ENCODE measurements around the gene FAM171A1.

FAM171A1 gene

DNA sequence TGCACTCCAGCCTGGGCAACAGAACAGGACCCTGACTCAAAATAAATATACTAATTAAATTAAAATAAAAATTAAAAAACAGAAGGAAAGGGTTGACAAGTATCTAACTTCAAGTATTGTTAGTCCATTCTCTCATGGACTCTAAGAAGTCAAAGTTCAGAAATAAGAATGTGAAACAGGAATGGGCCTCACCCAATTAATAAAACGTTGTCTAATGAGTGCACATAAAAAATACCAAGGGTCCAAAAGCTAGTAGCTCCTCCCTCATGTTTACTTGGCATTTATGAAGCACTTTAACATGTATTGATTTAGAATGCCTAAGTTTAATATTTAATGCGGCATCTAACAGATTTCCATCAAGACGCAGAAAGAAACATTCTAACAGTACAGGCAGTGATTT lies 18.9 kb downstream of the FAM171A1 start:
- Histone ChIP-seq H3K27ac (no peak overlapping the region), H3K36me3 (peaks cover 0 to 14% (median 0%) of the 10 kb centered on the region in 11 experiments; a peak in 3 of 22 replicates), H3K4me1 (peaks cover 0 to 20% (median 7%) of the 10 kb centered on the region in 10 experiments; a peak in 9 of 20 replicates), H3K9ac (no peak overlapping the region), H4K20me1 (peaks cover 0 to 52% (median 0%) of the 10 kb centered on the region in 11 experiments; a peak in 9 of 22 replicates), H3K4me2 (no peak overlapping the region), H3K9me3 (replicated peaks in 1 of 11) (peaks cover 0 to 3% (median 0%) of the 10 kb centered on the region in 11 experiments; a peak in 1 of 22 replicates), H3K4me3 (no peak overlapping the region), H3K27me3 (no peaks in the 10 kb centered on the region)
- TF ChIP-seq Cebpa-rat (IDR thresholded peaks at IDR 0.05): no peak

DNA sequence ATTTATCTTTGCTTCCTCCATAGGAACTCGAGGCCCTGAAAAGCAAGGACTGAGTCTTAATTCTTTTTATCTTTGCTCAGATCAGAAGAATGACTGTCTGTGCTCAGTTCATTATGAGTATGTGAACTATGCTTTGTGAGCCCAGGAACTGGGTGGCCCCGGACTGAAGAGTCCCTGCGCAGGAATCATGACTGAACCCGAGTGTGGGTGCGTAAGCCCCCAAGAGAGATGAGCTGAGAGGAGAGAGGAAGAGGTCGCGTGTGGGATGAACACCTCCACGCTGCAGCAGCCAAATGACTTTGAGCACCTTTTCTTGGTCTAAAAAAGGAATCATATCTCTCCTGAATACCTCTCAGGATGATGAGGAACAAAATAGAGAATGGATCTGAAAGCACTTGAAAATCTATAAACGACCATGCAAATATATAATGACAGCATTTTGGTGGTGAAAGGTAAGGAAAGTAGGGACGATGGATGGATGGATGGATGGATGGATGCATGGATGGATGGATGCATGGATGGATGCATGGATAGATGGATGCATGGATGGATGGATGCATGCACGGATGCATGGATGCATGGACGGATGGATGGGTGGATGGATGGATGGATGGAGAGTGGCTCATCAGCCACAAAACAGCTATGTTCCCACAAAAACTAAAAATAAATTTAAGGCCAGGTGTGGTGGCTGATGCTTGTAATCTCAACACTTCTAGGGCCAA lies 19.8 kb downstream of the FAM171A1 start:
- H3K4me3 ChIP-seq: no peak overlapping the region
- peaks cover 0 to 3% (median 0%) of the 10 kb centered on the region in 11 experiments; a peak in 1 of 22 replicates for H3K9me3 ChIP-seq (replicated peaks in 1 of 11)
- peaks cover 0 to 44% (median 0%) of the 10 kb centered on the region in 11 experiments; a peak in 8 of 22 replicates for H4K20me1 ChIP-seq
- peaks cover 0 to 26% (median 14%) of the 10 kb centered on the region in 10 experiments; a peak in 14 of 20 replicates for H3K4me1 ChIP-seq
- no peak overlapping the region for H3K9ac ChIP-seq
- peaks cover 0 to 12% (median 0%) of the 10 kb centered on the region in 11 experiments; a peak in 3 of 22 replicates for H3K36me3 ChIP-seq
- H3K27me3 ChIP-seq: no peaks in the 10 kb centered on the region; a peak in 1 of 22 replicates
- H3K27ac ChIP-seq: no peak overlapping the region
- H3K4me2 ChIP-seq: no peak overlapping the region
- no peak for TF ChIP-seq Cebpa-rat (IDR thresholded peaks at IDR 0.05)

DNA sequence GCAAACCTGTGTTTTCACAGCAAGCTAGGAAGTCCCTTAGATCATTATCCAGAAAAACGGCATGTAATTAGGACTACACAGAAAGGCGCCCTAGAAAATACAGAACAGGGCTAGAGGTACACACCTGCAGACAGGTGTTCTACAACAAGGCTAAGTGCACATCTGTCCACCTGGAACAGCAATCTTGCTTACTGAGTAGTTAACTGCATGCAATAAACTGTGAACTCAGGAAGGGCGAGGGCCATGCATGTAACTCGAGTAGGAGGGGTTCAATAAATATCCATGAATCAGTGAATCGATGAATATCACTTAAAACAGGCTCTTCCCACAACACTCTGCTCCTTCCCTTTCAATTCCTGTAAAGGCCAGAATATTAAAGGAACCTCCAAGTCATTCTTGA lies 22.0 kb downstream of the FAM171A1 start:
- Histone ChIP-seq H3K9me3 (replicated peaks in 1 of 11) (no peaks in the 10 kb centered on the region), H3K4me1 (peaks cover 15 to 48% (median 35%) of the 10 kb centered on the region in 10 experiments), H3K27ac (no peak overlapping the region), H3K9ac (no peak overlapping the region), H3K36me3 (peaks cover 0 to 11% (median 0%) of the 10 kb centered on the region in 11 experiments; a peak in 2 of 22 replicates), H3K4me2 (0 out of 22 replicates have a peak overlapping the region, but pooled peaks of 1 of the 11 experiments have one; percentile 1), H3K4me3 (no peak overlapping the region), H3K27me3 (no peaks in the 10 kb centered on the region; a peak in 1 of 22 replicates), H4K20me1 (peaks cover 0 to 33% (median 0%) of the 10 kb centered on the region in 11 experiments; a peak in 8 of 22 replicates)
- no peak for TF ChIP-seq Cebpa-rat (IDR thresholded peaks at IDR 0.05)

DNA sequence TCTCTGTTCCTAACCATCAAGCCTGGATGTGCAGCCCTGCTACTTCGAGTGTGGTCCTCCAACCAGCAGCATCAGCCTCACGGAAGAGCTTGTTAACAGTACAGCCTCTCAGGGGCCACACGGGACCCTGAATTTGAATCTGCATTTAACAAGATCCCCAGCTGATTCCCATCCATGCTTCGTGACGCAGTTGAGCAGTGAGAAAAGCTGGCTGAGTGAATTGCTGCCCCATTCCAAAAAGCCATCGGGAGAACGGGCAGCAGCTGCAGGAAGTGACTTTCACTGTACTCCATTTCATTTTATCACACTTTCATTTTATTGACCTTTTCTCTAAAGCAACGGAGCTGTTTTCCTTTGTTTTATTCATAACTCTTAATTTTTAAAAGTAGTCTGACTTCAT lies 22.5 kb downstream of the FAM171A1 start:
- Histone ChIP-seq H3K36me3 (peaks cover 0 to 6% (median 0%) of the 10 kb centered on the region in 11 experiments; a peak in 1 of 22 replicates), H4K20me1 (peaks cover 0 to 28% (median 0%) of the 10 kb centered on the region in 11 experiments; a peak in 7 of 22 replicates), H3K27me3 (no peaks in the 10 kb centered on the region; a peak in 1 of 22 replicates), H3K4me1 (peaks cover 20 to 53% (median 40%) of the 10 kb centered on the region in 10 experiments), H3K27ac (no peak overlapping the region; a peak in 1 of 22 replicates), H3K9me3 (replicated peaks in 1 of 11) (no peaks in the 10 kb centered on the region), H3K9ac (no peak overlapping the region), H3K4me3 (no peak overlapping the region), H3K4me2 (no peak overlapping the region)
- no peak for TF ChIP-seq Cebpa-rat (IDR thresholded peaks at IDR 0.05)

DNA sequence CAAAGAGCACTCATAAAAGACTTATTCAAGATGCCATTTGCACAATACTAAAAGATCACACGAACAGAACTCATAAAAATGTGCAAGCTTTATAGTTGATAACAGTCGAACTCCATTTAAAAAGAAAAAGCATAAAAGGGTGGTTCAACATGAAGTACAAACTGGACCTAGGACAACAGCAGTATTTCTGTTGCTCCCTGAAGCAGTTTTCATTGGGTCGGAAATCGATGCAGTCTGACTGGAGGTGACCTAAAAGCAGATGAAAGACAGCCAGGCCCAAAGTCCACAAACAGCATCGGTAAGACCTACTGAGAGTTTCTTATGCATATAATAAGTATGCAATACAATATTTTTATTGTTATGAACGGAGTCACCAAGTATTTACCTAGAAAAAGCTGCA lies 23.9 kb downstream of the FAM171A1 start:
- no peak for TF ChIP-seq Cebpa-rat (IDR thresholded peaks at IDR 0.05)
- peaks cover 27 to 58% (median 46%) of the 10 kb centered on the region in 10 experiments for H3K4me1 ChIP-seq

DNA sequence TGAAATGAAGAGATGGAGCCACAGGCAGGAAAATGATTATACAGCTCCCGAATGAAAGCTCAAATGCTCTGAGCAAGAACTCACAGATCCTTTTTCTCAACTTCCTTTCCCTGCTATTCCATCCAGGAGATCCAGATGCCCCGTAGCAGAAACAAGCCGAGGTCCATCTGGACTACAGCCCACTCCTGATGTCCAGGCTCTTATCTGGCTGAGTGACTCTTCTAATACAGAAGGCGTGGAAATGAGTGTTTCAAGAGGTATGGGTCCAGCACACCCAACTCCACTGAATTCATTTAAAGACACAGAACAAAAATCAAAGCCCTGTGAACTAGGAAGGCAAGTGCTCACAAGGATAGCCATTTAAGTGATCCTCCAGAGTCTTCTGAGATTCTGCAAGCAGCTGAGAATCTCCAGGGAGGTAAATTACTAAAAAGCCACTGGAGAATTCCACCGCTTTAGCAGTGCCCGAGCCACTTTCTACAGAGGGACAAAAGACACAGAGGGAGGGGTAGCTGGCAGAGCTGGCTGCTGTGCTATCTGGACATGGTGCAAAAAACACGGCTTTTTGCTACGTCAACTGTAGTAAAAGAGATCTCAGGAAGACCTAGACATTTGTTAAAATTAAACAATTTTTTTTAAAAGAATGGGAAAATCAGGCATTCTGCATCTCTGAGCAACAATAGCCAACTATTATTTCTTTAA lies 24.5 kb downstream of the FAM171A1 start:
- peak overlapping the region in 9 of 11 experiments; percentile 52 to 85 (median 81); a peak in 14 of 22 replicates for H3K27ac ChIP-seq
- TF ChIP-seq Cebpa-rat (IDR thresholded peaks at IDR 0.05): no peak

More for the DNA sequence above, 23.9 kb downstream of the FAM171A1 start:
- Histone ChIP-seq H3K4me2 (no peak overlapping the region), H3K36me3 (peaks cover 0 to 12% (median 0%) of the 10 kb centered on the region in 11 experiments; a peak in 1 of 22 replicates), H3K27ac (0 out of 22 replicates have a peak overlapping the region, but pooled peaks of 1 of the 11 experiments have one; percentile 73), H3K9me3 (replicated peaks in 1 of 11) (no peaks in the 10 kb centered on the region), H3K9ac (no peak overlapping the region), H4K20me1 (peaks cover 0 to 21% (median 0%) of the 10 kb centered on the region in 11 experiments; a peak in 5 of 22 replicates), H3K27me3 (no peaks in the 10 kb centered on the region; a peak in 1 of 22 replicates), H3K4me3 (no peak overlapping the region)

DNA sequence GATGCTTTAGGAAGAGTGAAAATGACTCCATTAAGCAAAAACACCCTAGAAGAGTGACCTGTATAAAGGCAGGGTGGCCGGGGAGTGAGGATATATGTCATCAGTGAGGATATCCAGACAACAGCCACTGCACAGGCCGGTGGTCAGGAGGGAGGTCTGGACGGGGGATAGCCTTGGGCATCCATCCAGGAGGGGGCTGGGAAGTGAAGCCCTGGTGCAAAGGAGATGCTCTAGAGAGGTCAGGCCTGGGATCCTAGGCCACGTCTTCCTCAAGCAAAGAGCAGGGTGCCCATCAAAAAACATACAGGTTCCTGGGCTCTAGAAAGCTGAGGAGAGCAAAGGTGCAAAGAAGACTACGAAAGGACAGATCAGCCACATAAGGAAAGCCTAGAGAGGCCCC lies 25.6 kb downstream of the FAM171A1 start:
- Histone ChIP-seq H3K4me1 (peaks cover 27 to 62% (median 46%) of the 10 kb centered on the region in 10 experiments), H3K9ac (peak overlapping the region in 8 of 11 experiments; percentile 26 to 63 (median 56); a peak in 12 of 22 replicates), H3K9me3 (replicated peaks in 1 of 11) (no peaks in the 10 kb centered on the region), H3K27ac (peak overlapping the region in 9 of 11 experiments; percentile 52 to 85 (median 81); a peak in 18 of 22 replicates), H3K27me3 (no peaks in the 10 kb centered on the region; a peak in 1 of 22 replicates), H4K20me1 (peaks cover 0 to 12% (median 0%) of the 10 kb centered on the region in 11 experiments; a peak in 4 of 22 replicates), H3K36me3 (peaks cover 0 to 12% (median 0%) of the 10 kb centered on the region in 11 experiments; a peak in 1 of 22 replicates), H3K4me3 (no peak overlapping the region), H3K4me2 (peak overlapping the region; percentile 51 to 81 (median 74))
- TF ChIP-seq Cebpa-rat (IDR thresholded peaks at IDR 0.05): no peak

More for the DNA sequence above, 24.5 kb downstream of the FAM171A1 start:
- H3K27me3 ChIP-seq: no peaks in the 10 kb centered on the region; a peak in 1 of 22 replicates
- H3K4me3 ChIP-seq: no peak overlapping the region
- H3K9ac ChIP-seq: 0 out of 22 replicates have a peak overlapping the region, but pooled peaks of 1 of the 11 experiments have one; percentile 17
- H4K20me1 ChIP-seq: peaks cover 0 to 21% (median 0%) of the 10 kb centered on the region in 11 experiments; a peak in 5 of 22 replicates
- peak overlapping the region in 7 of 11 experiments; percentile 8 to 81 (median 75); a peak in 9 of 22 replicates for H3K4me2 ChIP-seq
- H3K36me3 ChIP-seq: peaks cover 0 to 12% (median 0%) of the 10 kb centered on the region in 11 experiments; a peak in 1 of 22 replicates
- H3K4me1 ChIP-seq: peaks cover 27 to 60% (median 46%) of the 10 kb centered on the region in 10 experiments
- H3K9me3 ChIP-seq (replicated peaks in 1 of 11): no peaks in the 10 kb centered on the region

DNA sequence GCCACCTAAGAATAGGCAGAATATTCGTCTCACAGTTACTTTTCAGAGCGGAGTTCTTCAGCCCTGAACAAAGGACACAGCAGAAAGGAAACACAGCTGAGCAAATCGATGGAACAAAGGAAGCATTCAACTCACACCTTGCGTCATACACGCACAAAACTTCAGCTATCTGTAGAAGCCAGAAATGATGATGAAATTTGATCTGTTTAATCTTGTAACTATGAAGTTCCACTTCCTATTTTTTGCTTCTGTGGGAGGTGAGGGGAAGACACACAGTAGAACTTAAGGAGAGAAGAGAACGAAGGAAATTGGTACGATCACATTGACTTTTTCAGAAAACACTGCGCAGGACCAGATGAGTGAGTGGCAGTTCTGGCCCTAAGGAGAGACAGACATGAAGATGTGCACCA lies 26.2 kb downstream of the FAM171A1 start:
- H3K4me2 ChIP-seq: peak overlapping the region; percentile 51 to 81 (median 74)
- H3K27me3 ChIP-seq: no peaks in the 10 kb centered on the region; a peak in 1 of 22 replicates
- peaks cover 27 to 59% (median 44%) of the 10 kb centered on the region in 10 experiments for H3K4me1 ChIP-seq
- no peak overlapping the region; a peak in 2 of 20 replicates for H3K4me3 ChIP-seq
- peaks cover 0 to 12% (median 0%) of the 10 kb centered on the region in 11 experiments; a peak in 3 of 22 replicates for H4K20me1 ChIP-seq
- no peaks in the 10 kb centered on the region for H3K9me3 ChIP-seq (replicated peaks in 1 of 11)
- peak overlapping the region in 8 of 11 experiments; percentile 47 to 65 (median 60); a peak in 16 of 22 replicates for H3K9ac ChIP-seq
- peaks cover 0 to 12% (median 0%) of the 10 kb centered on the region in 11 experiments; a peak in 2 of 22 replicates for H3K36me3 ChIP-seq
- H3K27ac ChIP-seq: peak overlapping the region in 9 of 11 experiments; percentile 52 to 85 (median 81); a peak in 18 of 22 replicates
- TF ChIP-seq Cebpa-rat (IDR thresholded peaks at IDR 0.05): peak in 9 of 11 experiments; percentile 79 to 94 (median 89); a peak in 19 of 22 replicates

All from BLaER1 treated with 17β-estradiol and CSF1 and Interleukin-3, amounts not matched to agents 10 nM and 100 nM (cell line).